Loucy (cell line): ENCODE data around the gene MTCH1.

Experiments
- H2AFZ ChIP-seq: fragments of 200-600 bp; sonication (generic); 2 replicates; pipeline ENCODE4 v1.6.0; 2016; ENCODE audit warnings: antibody characterized with exemption, mild to moderate bottlenecking, low read length, moderate library complexity
- H3F3A ChIP-seq: fragments of 200-600 bp; 2 replicates; pipeline ENCODE4 v1.6.0; 2016; ENCODE audit warnings: antibody characterized with exemption, low read depth, mild to moderate bottlenecking
- H3K27me3 ChIP-seq: fragments of 200-600 bp; sonication (generic); 2 replicates; pipeline ENCODE4 v1.6.1; 2014; ENCODE audit warnings: low read length, mild to moderate bottlenecking; ENCODE audit not compliant: insufficient read depth, poor library complexity, severe bottlenecking
- H3K36me3 ChIP-seq: fragments of 200-600 bp; sonication (generic); 2 replicates; pipeline ENCODE4 v1.6.1; 2016; ENCODE audit warnings: low read length; ENCODE audit not compliant: insufficient read depth
- H3K4me1 ChIP-seq: fragments of 200-600 bp; sonication (generic); 2 replicates; pipeline ENCODE4 v1.5.1; 2014; ENCODE audit warnings: low read length, mild to moderate bottlenecking; ENCODE audit not compliant: insufficient read depth, poor library complexity, severe bottlenecking
- H3K4me2 ChIP-seq: fragments of 200-600 bp; sonication (generic); 2 replicates; pipeline ENCODE4 v1.6.0; 2014; ENCODE audit warnings: antibody characterized with exemption, low read length, low read depth, mild to moderate bottlenecking; ENCODE audit not compliant: poor library complexity, severe bottlenecking
- H3K4me3 ChIP-seq: fragments of 200-600 bp; sonication (generic); 2 replicates; pipeline ENCODE4 v1.5.1; 2014; ENCODE audit warnings: low read length, mild to moderate bottlenecking, mixed read lengths; ENCODE audit not compliant: poor library complexity, severe bottlenecking
- H3K79me2 ChIP-seq: fragments of 200-600 bp; sonication (generic); 2 replicates; pipeline ENCODE4 v1.6.1; 2014; ENCODE audit warnings: low read length; ENCODE audit not compliant: insufficient read depth
- H3K9ac ChIP-seq: fragments of 200-600 bp; sonication (generic); 2 replicates; pipeline ENCODE4 v1.6.0; 2014; ENCODE audit warnings: mild to moderate bottlenecking, low read depth, low read length, moderate library complexity; ENCODE audit not compliant: poor library complexity, severe bottlenecking
- H3K9me2 ChIP-seq: fragments of 200-600 bp; sonication (generic); replicated peaks from 2 replicates; pipeline ENCODE4 v1.6.1; 2016; ENCODE audit warnings: low read depth, low read length, mixed read lengths
- H3K9me3 ChIP-seq: fragments of 200-600 bp; sonication (generic); 2 replicates; pipeline ENCODE4 v1.6.1; 2014; ENCODE audit warnings: mild to moderate bottlenecking, antibody characterized with exemption, low read length, low read depth; ENCODE audit not compliant: insufficient read depth
- H4K20me1 ChIP-seq: fragments of 200-600 bp; sonication (generic); 2 replicates; pipeline ENCODE4 v1.6.0; 2014; ENCODE audit warnings: antibody characterized with exemption, low read length, mild to moderate bottlenecking; ENCODE audit not compliant: insufficient read depth, poor library complexity, severe bottlenecking
- CTCF ChIP-seq: fragments of 200-600 bp; sonication (generic); conservative IDR thresholded peaks from 2 replicates; pipeline ENCODE4 v1.5.1; 2014; ENCODE audit warnings: mild to moderate bottlenecking, antibody characterized with exemption, low read length
- EZH2phosphoT487 ChIP-seq: fragments of 200-600 bp; IDR thresholded peaks from 2 replicates; pipeline ENCODE4 v1.6.1; 2018; ENCODE audit warnings: antibody characterized with exemption, mild to moderate bottlenecking, moderate library complexity, borderline replicate concordance

MTCH1 gene

GRCh38 chr6:36971921-36972673, 13.9 kb downstream of the MTCH1 start:
- Histone ChIP-seq H3K9me2 (no peaks in the 10 kb centered on the region), H3K27me3 (no peaks in the 10 kb centered on the region), H3K4me1 (no peaks in the 10 kb centered on the region), H3K4me2 (no peak overlapping the region), H3K4me3 (no peak overlapping the region), H3F3A (no peaks in the 10 kb centered on the region), H3K9ac (no peak overlapping the region), H3K79me2 (peaks cover 3% of the 10 kb centered on the region; the same call in 1 of the 2 replicates), H4K20me1 (no peaks in the 10 kb centered on the region), H3K36me3 (peaks cover 100% of the 10 kb centered on the region), H2AFZ (no peak overlapping the region), H3K9me3 (no peaks in the 10 kb centered on the region)
- TF ChIP-seq CTCF (no peak), EZH2phosphoT487 (no peak)

- Histone ChIP-seq H3K9ac (no peak overlapping the region), H3K4me2 (no peak overlapping the region)
These were observed 14.8 kb downstream of the MTCH1 start for GRCh38 chr6:36970892-36971842.

More at GRCh38 chr6:36970892-36971842, 14.8 kb downstream of the MTCH1 start:
- H3K9me3 ChIP-seq = no peaks in the 10 kb centered on the region
- no peaks in the 10 kb centered on the region for H3K27me3 ChIP-seq
- H3K79me2 ChIP-seq = no peaks in the 10 kb centered on the region; the same call in 1 of the 2 replicates
- H3K4me3 ChIP-seq = no peak overlapping the region
- peaks cover 95% of the 10 kb centered on the region for H3K36me3 ChIP-seq
- H3F3A ChIP-seq = no peaks in the 10 kb centered on the region
- no peak for TF ChIP-seq EZH2phosphoT487
- TF ChIP-seq CTCF = no peak
- no peaks in the 10 kb centered on the region for H3K4me1 ChIP-seq
- no peaks in the 10 kb centered on the region for H4K20me1 ChIP-seq
- H3K9me2 ChIP-seq = no peaks in the 10 kb centered on the region
- no peak overlapping the region for H2AFZ ChIP-seq
